NCI-H1694 (cell line): Measurements from ENCODE around the gene NUMA1.

ENCODE experiments used
- DNase-seq: peaks from one replicate; lab custom pipeline; 2025; lab: John Stamatoyannopoulos, UW

Gene NUMA1

DNA sequence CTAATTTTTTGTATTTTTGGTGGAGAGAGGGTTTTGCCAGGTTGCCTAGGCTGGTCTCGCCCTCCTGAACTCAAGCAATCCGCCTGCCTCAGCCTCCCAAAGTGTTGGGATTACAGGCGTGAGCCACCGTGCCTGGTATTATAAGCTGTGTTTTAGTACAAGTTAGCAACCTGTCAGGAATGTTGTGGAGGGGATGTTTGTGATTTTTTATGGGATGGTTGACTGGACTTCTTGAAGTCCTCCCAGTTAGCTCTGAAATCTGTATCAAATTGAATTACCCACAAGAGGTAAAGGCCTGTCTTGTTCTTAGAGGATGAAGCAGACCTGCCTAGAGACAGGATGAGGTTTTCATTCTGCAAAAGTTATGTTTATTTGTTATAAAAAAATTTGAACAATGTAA lies 115.7 kb downstream of the NUMA1 start:
- no peak for DNase-seq

DNA sequence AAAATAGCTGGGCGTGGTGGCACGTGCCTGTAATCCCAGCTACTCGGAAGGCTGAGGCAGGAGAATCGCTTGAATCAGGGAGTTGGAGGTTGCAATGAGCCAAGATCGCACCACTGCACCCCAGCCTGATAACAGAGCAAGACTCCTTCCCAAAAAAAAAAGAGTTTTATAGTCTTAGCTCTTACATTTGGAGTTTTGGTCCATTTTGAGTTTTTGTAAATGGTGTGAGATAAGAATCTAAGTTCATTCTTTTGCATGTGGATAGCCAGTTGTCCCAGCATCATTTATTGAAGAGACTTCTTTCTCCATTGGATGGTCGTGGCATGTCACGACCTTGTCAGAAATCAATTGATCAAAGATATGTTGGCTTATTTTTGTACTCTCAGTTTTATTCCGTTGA lies 116.9 kb downstream of the NUMA1 start:
- DNase-seq = no peak

DNA sequence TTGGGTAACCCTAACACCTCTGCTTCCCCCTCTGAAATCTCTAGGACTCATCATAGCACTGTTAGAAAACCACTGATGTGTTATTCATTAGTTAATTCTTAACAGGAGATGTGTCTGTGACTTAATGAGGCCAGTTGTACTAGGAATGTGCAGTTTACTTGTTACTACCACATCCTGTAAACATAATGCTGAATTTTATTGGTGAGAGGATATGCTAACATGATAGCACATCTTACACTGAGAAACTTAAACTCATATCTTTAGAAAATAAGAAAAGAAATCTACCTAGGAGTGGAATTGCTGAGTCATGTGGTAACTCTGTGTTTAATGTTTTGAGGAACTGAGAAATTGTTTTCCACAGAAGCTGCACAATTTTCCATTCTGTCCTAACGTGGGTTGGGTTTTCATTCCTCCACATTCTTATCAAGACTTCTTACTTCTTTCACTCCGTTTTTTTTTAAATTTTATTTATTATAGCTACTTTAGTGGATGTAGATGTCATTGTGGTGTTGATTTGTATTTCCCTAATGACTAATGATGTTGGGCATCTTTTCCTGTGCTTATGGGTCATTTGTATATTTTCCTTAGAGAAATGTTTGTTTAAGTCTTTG lies 117.8 kb downstream of the NUMA1 start:
- no peak for DNase-seq

DNA sequence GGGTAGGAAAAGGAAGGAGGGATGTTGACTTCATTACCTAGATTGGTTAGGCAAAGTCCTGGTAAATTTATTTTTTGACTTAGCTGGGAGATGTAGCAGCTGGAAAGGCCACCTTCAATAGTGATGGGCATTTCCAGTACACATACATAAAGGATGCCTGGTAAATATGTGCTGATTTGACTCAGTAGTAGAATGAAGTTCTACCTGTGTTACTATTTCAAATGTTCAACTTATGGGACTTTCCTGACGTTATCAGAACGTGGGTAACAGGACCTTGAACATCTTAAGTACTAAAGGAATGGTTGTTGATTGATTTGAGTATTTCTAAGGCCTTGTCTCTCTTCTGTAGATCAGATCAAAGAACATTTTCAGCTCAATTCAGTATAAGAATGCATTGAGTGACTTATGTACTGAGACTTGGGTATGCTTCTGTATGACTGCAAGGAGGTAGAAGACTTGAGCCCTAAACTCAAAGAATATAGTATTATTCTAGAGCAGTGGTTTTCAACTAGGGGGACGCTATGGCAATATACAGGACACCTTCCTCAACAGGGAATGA lies 124.4 kb downstream of the NUMA1 start:
- DNase-seq = no peak
